Ectodermal cell (in vitro differentiated cells): ENCODE data around the gene LFNG.

Experiments
- H3K27ac ChIP-seq: 2 replicates; pipeline ENCODE4 v1.7.0; 2013; ENCODE audit warnings: mild to moderate bottlenecking, low read depth, low read length; ENCODE audit not compliant: insufficient read depth, poor library complexity, severe bottlenecking
- H3K27me3 ChIP-seq: 2 replicates; pipeline ENCODE4 v1.7.0; 2013; ENCODE audit warnings: mild to moderate bottlenecking, low read length; ENCODE audit not compliant: insufficient read depth, control insufficient read depth, poor library complexity, severe bottlenecking
- H3K36me3 ChIP-seq: one replicate; pipeline ENCODE4 v1.7.0; 2013; ENCODE audit warnings: low read length; ENCODE audit not compliant: control insufficient read depth, insufficient read depth
- H3K4me1 ChIP-seq: one replicate; pipeline ENCODE4 v1.7.0; 2013; ENCODE audit warnings: low read length; ENCODE audit not compliant: control insufficient read depth, insufficient read depth
- H3K4me3 ChIP-seq: 2 replicates; pipeline ENCODE4 v1.7.0; 2013; ENCODE audit warnings: low read depth, low read length, control low read depth; ENCODE audit not compliant: insufficient read depth
- H3K9me3 ChIP-seq: 2 replicates; pipeline ENCODE4 v1.7.0; 2013; ENCODE audit warnings: mild to moderate bottlenecking, low read length, moderate library complexity; ENCODE audit not compliant: control insufficient read depth
- WGBS, 2 experiments: methylation state at CpG; one replicate each; pipeline ENCODE4 v1.1.7; 2013; ENCODE audit warnings: missing lambda C conversion rate in 2 of 2; 5-methylcytosine and 5-hydroxymethylcytosine counted together

LFNG gene

GRCh38 chr7:2483494-2483893 is 36.1 kb upstream of the LFNG start:
- no peaks in the 10 kb centered on the region for H3K9me3 ChIP-seq
- peaks cover 11% of the 10 kb centered on the region for H3K4me1 ChIP-seq
- H3K36me3 ChIP-seq = no peaks in the 10 kb centered on the region
- WGBS, 2 experiments = 87 to 88% methylated on average over 5 of the region's 5 CpGs
- no peak overlapping the region for H3K27ac ChIP-seq
- no peaks in the 10 kb centered on the region for H3K27me3 ChIP-seq
- no peak overlapping the region for H3K4me3 ChIP-seq

- Histone ChIP-seq H3K4me3 (no peak overlapping the region), H3K27me3 (no peaks in the 10 kb centered on the region), H3K27ac (no peak overlapping the region), H3K4me1 (peaks cover 10% of the 10 kb centered on the region), H3K36me3 (no peaks in the 10 kb centered on the region), H3K9me3 (no peaks in the 10 kb centered on the region)
- 96 to 97% methylated on average over 12 of the region's 12 CpGs for WGBS, 2 experiments
These were observed 34.7 kb upstream of the LFNG start for GRCh38 chr7:2484868-2485267.

GRCh38 chr7:2487586-2488271 is 31.8 kb upstream of the LFNG start:
- Histone ChIP-seq H3K4me3 (no peak overlapping the region), H3K9me3 (no peaks in the 10 kb centered on the region), H3K27me3 (no peaks in the 10 kb centered on the region), H3K36me3 (no peaks in the 10 kb centered on the region), H3K27ac (no peak overlapping the region), H3K4me1 (peaks cover 4% of the 10 kb centered on the region)
- 89 to 91% methylated on average over 14 of the region's 14 CpGs for WGBS, 2 experiments

GRCh38 chr7:2488272-2488645 is 31.3 kb upstream of the LFNG start:
- no peaks in the 10 kb centered on the region for H3K9me3 ChIP-seq
- no peak overlapping the region for H3K4me3 ChIP-seq
- H3K27me3 ChIP-seq = no peaks in the 10 kb centered on the region
- H3K4me1 ChIP-seq = peaks cover 4% of the 10 kb centered on the region
- H3K27ac ChIP-seq = no peak overlapping the region
- 92% methylated on average over 8 of the region's 8 CpGs for WGBS, 2 experiments
- no peaks in the 10 kb centered on the region for H3K36me3 ChIP-seq

- Histone ChIP-seq H3K27me3 (no peaks in the 10 kb centered on the region), H3K36me3 (no peaks in the 10 kb centered on the region), H3K4me1 (peaks cover 8% of the 10 kb centered on the region), H3K4me3 (no peak overlapping the region), H3K27ac (no peak overlapping the region), H3K9me3 (no peaks in the 10 kb centered on the region)
- WGBS, 2 experiments = 81 to 82% methylated on average over 9 of the region's 9 CpGs
These were observed 30.9 kb upstream of the LFNG start for GRCh38 chr7:2488681-2489080.

GRCh38 chr7:2490181-2490651 is 29.4 kb upstream of the LFNG start:
- Histone ChIP-seq H3K4me1 (peaks cover 22% of the 10 kb centered on the region), H3K27me3 (no peaks in the 10 kb centered on the region), H3K9me3 (no peaks in the 10 kb centered on the region), H3K36me3 (no peaks in the 10 kb centered on the region), H3K4me3 (no peak overlapping the region), H3K27ac (no peak overlapping the region)
- 94% methylated on average over 13 of the region's 13 CpGs for WGBS, 2 experiments

GRCh38 chr7:2492038-2492437 is 27.5 kb upstream of the LFNG start:
- Histone ChIP-seq H3K4me1 (peaks cover 36% of the 10 kb centered on the region), H3K36me3 (no peaks in the 10 kb centered on the region), H3K4me3 (no peak overlapping the region), H3K9me3 (no peaks in the 10 kb centered on the region), H3K27ac (no peak overlapping the region), H3K27me3 (no peaks in the 10 kb centered on the region)
- 94% methylated on average over 2 of the region's 2 CpGs for WGBS, 2 experiments

- 79 to 83% methylated on average over 11 of the region's 11 CpGs for WGBS, 2 experiments
- H3K9me3 ChIP-seq = no peaks in the 10 kb centered on the region
- H3K4me1 ChIP-seq = peaks cover 51% of the 10 kb centered on the region
- H3K27me3 ChIP-seq = no peaks in the 10 kb centered on the region
- H3K4me3 ChIP-seq = no peak overlapping the region
- no peaks in the 10 kb centered on the region for H3K36me3 ChIP-seq
- H3K27ac ChIP-seq = no peak overlapping the region
These were observed 26.1 kb upstream of the LFNG start for GRCh38 chr7:2493205-2494164.

- WGBS, 2 experiments = 81 to 82% methylated on average over 32 of the region's 32 CpGs
- no peaks in the 10 kb centered on the region for H3K36me3 ChIP-seq
- peaks cover 56% of the 10 kb centered on the region for H3K4me1 ChIP-seq
- H3K9me3 ChIP-seq = no peaks in the 10 kb centered on the region
- H3K27ac ChIP-seq = no peak overlapping the region
- H3K27me3 ChIP-seq = no peaks in the 10 kb centered on the region
- H3K4me3 ChIP-seq = no peak overlapping the region
These were observed 25.1 kb upstream of the LFNG start for GRCh38 chr7:2494191-2495130.
